ENCODE measurements around the gene SGIP1.
A peak's percentile ranks its signal among the peaks of the same experiment; 100 is the strongest.

SGIP1 gene

DNA sequence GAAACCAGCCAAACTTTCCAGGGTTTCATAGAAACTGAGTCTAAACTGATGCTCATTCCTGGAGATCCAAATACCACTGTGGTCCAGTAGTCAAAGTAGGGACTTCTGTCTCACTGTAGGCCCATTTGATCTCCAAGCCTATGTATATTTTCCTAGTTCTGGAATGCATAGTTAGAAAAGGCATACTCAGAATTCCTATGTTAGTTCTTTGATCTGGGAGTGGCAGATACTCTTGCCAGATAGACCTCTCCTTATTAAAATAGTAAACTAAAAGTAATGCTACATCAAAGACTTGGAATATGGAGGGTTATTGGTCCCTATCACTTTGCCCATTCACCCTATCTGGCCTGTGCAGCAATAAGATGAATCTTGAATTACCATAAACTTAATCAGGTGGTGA, 10.4 kb upstream of the SGIP1 start:
- no peak for DNase-seq (ENCODE audit: low spot score)

DNA sequence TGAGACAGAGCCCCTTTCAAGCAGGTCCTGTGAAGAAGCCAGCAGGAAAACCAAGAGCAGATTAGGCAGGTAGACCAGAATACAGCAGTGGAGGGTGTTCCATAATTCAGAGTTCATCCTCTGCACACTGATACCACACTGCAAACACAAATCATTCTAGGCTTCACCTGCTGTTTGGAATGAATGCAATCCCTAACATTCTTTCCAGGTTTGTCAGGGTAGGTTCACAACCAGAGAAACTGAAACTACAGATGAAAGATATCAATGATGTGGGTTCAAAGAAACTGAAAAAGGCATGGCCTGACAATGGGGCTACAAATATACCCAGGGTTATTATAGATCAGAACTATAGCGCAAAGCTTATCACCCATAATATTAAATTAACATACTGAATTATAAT, 8.9 kb upstream of the SGIP1 start:
- no peak for DNase-seq (ENCODE audit: low spot score)

DNA sequence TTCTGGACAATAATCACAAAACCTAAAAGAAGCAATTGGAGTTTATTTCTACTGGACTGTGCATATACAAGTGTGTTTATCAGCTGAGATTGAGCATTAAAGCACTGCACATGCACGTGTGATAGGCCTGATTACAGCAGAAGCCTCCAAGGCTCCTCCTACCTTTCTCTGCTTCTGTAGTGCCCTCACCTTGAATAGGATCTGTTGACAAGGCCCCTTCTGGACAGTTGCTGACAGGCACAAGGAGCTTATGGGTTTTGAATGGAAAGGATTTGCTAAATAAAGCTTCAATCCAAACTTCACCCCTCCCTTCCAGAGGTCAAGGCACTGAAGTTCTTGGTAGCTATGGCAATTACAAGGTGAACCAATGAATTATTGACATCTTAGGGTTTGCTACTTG, 7.9 kb upstream of the SGIP1 start:
- no peak for DNase-seq (ENCODE audit: low spot score)

DNA sequence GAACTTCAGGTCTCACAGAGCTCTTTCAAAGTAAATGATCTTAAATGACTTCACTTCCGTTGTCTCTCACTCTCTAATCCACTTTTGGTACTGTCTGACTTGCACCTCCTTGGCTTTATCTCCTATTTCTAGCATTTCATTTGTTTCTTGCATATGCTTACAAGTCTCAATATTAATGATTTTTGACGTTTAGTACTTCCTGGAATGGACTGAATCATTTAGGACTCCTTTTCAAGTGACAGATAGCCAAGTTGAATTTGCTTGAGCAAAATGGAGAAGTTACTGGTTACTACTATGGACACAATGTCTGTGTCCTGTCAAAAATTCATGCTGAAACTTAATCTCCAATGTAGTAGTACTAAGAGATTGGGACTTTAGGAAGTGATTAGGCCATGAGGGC, 7.0 kb upstream of the SGIP1 start:
- no peak for DNase-seq (ENCODE audit: low spot score)

DNA sequence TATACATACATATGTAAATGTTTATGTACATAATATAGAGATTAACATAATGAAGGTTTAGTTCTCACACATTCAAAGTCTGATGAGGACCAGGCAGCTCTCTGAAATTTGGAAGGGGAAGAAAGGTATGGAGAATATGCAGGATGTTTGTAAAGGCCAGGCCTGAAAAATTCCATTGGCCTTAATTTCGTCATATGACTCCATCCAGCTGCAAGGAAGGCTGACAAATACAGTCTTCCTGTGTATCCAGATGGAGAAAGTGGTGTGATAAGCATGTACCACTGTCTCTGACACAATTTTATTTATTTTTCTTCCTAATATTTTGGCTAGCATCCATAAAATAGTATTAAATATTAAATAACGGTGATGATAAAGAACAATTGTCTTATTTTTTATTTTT, 6.3 kb upstream of the SGIP1 start:
- no peak for DNase-seq (ENCODE audit: low spot score)

DNA sequence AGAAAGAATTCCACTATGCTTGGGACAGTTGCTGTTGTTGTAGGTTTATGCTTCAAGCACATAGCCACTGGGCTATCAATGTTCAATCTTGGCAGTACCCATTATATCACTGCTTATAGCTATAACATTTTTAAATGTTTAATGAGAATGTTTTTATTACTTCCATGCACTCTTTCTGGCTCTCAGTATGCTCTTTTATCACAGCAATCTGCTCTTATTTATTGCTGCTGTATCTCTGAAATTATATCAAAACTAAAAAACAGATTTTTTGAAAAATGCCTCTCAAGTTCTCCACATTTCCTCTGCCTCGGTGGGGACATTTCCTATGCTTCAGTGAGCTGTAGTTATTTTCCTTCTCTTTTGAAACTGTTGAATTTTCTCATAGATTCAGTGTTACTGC, 5.4 kb upstream of the SGIP1 start:
- no peak for DNase-seq (ENCODE audit: low spot score)

DNA sequence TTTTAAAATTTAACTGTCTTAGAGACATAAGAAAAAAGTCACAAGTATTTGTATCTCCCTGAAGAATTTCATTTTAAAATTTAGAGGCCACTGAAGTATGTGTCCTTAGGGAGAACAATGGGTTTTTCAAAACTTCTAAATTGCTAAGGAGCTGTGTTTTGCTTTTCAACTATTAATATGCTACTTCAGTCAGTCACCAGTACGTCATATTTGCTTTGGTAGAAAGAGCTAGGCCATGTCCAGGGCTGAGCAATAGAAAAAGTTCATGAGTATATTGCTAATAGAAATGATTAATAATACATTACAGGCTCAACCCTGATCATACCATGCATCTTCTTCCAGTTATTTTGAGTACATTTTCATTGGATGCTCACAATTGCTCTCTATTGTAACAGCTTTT, 1.7 kb upstream of the SGIP1 start:
- no peak for DNase-seq (ENCODE audit: low spot score)

DNA sequence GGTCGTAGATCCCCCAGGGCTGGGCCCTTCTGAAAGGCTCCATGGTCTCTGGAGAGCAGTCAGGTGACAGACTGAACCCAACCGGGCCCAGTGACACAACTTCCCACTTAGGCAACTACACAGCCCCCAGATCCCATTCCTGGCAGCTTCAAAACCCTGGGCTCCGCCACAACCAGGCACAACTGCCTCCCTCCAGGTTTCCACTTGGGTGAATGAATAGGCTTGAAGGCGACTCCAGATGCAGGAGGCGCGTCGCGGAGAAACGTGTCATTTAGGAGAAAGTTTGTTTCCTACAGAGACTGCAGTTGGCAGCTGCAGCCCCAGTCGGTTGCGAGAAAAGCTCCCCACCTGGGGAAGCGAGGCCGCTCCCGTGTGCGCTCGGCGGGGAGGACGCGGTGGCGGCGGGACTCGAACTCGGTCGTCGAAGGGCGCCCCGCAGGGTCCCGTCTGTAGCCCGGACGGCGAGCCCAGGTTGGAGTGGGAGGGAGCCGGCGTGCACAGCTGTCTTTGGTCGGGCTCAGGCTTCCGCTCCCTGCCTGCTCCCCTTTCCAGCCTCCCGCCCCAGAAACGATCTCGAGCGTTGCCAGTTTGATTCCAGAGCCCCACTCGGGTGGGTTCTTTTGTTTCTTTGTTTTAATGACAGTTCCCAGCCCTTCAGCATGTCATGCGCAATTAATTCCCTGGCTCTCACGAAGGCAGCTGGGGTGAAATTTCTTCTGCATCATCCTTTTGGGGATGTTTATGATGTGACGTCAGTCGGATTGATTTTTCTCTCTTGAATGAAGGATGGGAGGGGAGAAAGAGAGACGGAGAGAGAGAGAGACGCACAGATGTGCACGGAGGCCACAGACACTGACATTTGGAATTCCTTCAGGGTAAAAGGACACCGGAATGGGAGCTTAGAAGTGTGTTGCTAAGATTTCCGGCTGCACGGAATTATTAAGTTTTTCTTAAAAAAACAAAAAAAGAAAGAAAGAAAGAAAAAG, 862 bp upstream of the SGIP1 start:
- peak; percentile 61 for DNase-seq (ENCODE audit: low spot score)

DNA sequence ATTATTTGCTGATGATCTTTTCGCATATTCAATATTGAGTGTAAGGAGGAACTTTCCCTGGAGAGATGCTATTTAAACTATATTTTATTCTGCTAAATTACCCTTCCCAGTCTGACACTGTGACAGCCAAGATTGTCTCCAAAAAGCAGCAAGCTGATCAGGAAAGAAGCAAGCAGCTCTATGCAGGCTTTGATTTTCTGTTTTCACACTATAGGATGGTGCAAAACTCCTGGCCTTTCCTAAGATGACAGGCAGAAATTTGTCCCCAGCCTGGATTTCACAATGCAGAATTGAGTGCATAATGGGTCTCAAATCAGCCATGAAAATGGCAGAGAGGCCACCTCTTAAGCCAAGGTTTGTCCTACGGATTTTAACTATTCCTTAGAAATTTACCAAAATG, 1.1 kb downstream of the SGIP1 start:
- peak; percentile 22 for DNase-seq (ENCODE audit: low spot score)

DNA sequence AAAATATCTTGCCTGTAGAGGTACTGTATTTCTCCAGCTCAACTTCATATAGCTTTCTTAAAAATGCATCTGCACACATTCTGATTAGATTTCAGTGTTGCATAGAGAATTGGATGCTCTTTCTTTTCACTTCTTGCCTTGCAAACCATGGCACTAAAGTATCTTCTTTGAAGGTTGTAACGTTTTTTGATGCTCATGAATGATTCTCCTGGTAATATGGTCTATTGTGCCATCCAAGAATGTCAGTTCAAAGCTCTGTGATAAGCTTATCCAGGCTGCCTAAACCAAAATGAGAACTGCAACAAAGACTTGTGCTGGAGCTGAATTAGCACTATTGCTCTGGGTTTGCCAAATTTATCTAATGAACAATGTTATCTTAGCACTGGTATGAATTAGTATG, 1.9 kb downstream of the SGIP1 start:
- DNase-seq (ENCODE audit: low spot score) = peak; percentile 30

DNA sequence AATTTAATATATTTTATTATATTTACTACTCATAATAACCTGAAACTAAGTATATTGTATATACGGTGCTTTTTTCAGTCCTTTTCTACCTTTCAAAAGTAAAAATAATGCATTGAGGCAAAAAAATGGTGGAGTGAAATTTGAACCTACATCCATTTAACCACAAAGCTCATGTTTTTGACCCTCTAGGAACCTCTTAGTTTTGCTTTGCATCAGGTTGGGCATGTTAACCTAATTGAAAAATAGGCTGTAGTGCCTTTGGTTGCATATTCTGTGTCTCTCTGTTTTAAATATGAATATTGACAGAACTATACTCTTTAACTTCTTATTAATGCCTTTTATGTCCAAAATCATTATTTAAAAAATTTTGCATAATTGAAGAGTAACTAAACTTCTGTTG, 3.8 kb downstream of the SGIP1 start:
- DNase-seq (ENCODE audit: low spot score) = no peak

DNA sequence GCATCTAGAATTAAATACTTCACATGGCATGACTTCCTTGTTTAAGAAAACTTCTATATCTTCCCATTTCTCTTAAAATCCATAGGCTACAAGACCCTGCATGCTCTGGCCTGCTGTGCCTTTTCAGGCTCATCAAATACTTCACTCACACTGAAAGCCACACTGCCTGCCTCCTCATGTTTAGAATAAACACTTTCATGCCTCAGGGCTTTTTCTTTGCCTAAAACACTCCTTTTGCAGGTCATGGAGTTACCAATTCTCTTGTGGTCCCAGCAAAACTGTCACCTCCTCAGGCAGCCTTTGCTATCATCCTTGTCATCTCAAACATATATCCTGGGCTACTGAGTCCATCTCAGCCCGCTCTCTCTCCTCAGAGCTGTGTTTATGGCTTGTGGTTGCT, 5.5 kb downstream of the SGIP1 start:
- DNase-seq (ENCODE audit: low spot score) = no peak

DNA sequence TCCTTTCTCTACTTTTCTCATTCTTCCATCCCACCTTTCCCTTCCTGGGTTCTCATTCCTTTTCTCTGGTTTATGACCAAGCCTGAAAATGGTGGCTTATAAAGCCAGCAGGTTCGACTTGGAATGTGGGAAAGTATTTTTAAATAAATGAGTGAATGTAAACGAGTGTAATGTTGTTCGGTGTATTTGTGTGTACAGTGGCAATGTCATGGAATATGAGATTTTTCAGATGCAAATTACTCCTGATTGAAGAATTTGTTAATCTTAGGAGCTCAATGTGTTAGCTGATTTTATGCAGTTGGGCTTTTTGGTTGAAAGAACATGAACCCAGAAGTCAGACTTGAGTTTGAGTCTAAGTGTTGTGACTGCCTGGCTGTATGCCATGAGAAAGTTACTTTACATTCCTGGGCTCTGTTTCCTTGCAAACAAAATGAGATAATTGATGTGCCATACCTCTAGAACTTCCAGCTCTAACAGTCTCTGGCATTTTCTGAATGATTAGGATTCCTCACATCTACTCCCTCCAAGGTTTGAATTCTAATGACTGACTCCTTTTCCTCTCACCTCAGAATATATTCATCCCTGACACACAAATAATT, 6.6 kb downstream of the SGIP1 start:
- DNase-seq (ENCODE audit: low spot score) = no peak

DNA sequence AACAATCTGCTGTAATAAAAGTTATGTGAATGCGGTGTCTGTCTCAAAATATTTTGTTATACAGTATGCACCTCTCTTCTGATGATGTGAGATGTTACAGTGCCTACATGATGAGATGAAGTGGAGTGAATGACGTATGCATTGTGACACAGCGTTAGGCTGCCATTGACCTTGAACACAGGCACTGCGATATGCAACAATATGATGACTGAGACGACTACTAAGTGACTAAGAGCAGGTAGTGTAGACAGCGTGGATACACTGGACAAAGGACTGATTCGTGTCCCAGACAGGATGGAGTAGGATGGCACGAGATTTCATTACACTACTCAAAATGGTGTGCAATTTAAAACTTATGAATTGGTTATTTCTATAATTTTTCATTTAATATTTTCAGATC, 8.4 kb downstream of the SGIP1 start:
- no peak for DNase-seq (ENCODE audit: low spot score)

DNA sequence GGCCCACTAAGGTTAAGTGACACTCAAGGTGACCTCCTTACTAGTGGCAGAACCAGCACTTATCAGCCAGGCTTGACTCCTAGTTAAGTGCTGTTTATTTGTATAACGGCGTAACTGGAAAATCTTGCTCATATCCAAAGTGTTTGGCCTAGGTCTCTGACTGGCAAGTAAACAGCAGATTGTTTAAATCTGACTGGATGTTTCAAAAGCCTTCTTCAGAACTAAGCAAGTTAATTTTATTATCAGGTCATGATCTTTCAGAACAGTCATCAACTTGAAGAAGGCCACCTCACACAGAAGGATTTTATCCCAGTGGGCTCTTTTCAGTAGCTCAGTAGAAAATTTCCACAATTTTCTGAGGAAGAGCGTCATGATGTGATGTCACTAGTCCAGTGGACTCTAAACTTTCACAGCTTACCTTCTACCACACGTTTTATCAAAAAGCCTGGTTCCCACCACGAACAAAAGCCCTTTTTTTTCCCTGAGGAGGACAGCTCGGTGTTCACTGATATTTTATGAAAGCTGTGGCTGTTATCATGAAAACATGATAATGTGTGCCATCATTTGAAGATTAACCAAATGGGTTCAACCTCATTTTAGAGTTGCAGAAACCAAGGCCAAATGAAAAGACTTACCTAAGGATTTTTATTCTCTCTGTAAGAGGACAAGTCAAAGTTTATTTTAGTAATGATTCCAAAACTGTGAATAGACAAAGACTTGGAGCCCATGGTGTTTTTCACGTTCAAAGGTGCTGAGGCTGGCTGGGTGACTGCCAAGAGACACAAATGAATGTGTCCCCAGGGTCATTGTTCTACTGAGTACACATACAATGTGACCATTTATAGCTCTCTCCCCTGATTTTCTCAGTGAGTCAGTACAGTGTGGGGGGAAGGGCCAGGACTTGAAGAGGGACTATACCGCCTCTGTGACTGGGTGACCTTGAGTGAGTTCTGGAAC, 9.1 kb downstream of the SGIP1 start:
- DNase-seq (ENCODE audit: low spot score) = peak; percentile 70

DNA sequence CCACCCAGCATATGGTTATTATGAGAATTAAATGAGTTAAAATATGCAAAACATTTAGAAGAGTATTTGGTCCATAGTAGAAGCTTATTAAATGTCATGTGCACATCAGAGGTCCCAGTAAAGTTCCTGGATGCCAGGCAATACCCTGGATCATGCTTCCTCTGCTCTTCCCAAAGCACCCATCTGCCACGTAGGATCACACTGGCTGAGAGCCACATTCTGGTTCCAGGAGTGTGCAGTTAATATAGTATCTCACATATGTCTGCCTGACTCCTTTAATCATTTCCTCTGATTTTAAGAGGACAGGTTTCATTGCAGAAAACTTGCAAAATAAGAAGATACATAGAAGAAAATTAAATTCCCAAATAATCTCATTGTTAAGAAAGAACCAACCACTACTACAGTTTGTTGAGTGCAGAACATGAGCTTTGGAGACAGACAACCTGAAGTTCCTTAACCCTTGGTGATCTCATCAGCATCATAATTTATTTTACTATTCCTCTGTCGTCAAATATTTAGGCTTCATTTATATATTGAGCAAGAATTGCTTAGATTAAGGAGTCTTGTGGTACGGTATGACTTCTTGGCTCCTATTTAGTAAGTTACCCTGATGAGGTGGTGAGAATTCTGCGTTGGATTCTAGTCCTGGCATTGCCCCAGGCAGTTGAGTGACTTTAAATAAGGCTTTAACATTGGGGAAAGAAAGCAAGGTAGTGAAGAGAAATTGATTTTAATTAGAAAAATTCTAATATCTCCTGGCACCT, 12.3 kb downstream of the SGIP1 start:
- DNase-seq (ENCODE audit: low spot score) = no peak

DNA sequence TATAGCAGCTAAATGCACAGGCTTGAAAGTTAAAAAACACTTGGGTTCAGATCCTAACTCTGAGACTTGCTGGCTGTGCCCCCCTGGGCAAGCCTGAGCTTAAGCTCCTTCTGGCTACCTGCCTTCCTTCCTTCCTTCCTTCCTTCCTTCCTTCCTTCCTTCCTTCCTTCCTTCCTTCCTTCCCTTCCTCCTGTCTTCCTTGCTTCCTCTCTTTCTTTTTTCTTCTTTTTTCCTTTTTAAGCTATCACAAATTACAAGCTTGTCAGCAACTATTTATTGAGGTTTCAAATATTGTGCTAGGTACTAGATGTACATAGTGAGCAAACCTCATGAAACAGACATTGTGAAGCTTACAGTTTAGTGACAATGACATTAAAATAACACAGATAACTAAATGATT, 15.1 kb downstream of the SGIP1 start:
- no peak for DNase-seq (ENCODE audit: low spot score)

DNA sequence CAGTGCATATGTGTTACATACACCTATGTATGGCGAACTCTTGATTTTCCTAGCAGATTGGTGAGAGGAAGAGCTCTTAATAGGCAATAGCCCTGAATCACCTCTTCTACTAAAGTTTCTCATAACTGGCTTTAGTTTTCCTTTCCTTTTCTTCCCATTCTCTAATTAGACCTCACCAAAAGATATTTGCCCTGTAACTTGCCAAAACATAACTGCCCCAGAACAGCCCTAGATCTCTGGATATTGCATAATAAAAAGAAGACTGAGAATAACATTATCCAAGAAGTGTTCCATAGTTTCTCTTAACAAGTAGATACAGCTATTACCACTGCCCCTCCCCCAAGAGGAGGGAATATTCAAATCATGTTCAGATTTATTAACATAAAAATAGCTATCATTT, 16.3 kb downstream of the SGIP1 start:
- DNase-seq (ENCODE audit: low spot score) = no peak

DNA sequence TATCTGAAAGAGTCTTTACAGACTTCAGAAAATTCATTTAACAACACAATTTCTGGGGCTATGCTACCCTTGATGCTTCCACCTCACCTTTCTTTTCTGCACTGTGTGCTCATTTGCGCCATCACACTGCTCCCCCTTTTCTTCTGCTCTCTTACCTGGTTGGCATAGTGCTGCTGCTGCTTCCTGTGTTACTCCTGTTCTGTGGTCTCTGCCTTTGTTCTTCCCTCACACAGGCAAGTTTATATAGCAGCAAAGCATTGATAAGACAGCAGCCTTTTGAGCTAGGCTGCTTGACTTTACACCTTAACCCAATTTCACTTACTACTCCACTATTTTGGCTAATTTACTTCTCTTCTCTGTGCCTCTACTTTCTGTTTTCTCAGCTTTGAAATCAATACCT, 18.3 kb downstream of the SGIP1 start:
- DNase-seq (ENCODE audit: low spot score) = no peak

DNA sequence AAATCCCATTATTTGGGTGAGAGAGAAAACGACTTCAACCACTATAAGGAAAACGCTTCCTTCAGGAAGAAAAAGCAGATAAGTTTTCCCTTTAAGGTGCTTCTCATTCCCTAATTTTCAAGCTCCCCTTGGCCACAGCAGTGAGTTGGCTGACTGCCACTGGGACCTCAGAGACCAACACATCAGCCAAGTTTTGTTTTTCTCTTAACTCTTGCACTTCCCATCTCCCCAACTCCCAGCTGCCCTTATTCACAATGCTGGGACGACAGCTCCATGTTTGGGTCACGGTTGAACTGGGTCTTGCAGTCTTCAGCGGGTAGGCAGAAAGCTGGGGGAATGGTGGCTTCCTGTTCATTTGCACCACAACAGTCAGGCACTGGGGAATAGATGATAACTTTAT, 18.9 kb downstream of the SGIP1 start:
- no peak for DNase-seq (ENCODE audit: low spot score)

DNA sequence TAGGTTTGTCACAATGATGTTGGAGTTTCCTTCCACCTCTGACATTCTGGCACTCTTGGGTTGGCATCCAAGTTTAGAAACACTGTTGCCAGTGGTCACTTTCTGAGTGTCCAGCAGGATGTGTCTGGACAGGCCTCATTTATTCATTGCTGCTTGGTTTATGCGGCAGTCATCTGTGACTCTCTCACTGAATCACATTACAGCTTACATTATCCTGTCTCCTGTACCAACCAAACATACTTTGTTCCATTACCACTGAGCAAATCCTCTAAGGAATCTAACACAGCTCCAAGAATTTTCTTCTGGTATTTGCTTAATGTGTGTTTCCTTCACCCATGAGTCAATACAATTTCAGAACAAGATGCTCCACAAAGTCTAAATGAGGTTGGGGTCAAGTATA, 19.9 kb downstream of the SGIP1 start:
- no peak for DNase-seq (ENCODE audit: low spot score)

DNA sequence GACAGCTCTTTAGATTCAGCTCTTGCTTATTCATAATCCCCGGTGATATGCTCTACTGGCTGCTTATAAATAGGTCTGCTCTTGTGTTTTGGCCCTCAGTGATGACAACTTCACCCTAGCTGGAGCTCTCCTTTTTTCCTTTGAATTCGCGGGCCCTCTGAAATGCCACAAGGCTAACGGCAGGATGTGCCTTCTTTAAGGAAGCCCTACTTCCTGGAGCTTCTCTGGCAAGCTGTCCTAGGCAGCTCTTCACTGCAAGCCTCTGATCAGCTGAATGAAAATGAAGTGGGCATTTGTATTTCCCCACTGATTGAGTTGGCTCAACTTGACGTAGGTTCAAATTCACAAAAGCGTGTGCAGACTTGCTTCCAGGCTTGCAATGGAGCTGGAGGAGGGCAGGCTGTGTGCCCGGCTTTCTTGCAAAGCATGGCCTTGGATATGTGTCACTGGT, 22.2 kb downstream of the SGIP1 start:
- DNase-seq (ENCODE audit: low spot score) = peak; percentile 50
